HG03469 (cell line): ENCODE measurements around the gene ZNF701.
"Not testable (repeated sequence)": the region's sequence is repeated elsewhere in the genome, so short reads cannot be mapped to it uniquely, and the experiment has no call there.

Experiments
- ATAC-seq: cut with Tn5 transposase; IDR thresholded peaks from one replicate; pipeline ENCODE4 v1.9.1; 2021; ENCODE audit warnings: mild to moderate bottlenecking, moderate library complexity, moderate number of reproducible peaks; ENCODE audit not compliant: unreplicated experiment

The ZNF701 gene

DNA sequence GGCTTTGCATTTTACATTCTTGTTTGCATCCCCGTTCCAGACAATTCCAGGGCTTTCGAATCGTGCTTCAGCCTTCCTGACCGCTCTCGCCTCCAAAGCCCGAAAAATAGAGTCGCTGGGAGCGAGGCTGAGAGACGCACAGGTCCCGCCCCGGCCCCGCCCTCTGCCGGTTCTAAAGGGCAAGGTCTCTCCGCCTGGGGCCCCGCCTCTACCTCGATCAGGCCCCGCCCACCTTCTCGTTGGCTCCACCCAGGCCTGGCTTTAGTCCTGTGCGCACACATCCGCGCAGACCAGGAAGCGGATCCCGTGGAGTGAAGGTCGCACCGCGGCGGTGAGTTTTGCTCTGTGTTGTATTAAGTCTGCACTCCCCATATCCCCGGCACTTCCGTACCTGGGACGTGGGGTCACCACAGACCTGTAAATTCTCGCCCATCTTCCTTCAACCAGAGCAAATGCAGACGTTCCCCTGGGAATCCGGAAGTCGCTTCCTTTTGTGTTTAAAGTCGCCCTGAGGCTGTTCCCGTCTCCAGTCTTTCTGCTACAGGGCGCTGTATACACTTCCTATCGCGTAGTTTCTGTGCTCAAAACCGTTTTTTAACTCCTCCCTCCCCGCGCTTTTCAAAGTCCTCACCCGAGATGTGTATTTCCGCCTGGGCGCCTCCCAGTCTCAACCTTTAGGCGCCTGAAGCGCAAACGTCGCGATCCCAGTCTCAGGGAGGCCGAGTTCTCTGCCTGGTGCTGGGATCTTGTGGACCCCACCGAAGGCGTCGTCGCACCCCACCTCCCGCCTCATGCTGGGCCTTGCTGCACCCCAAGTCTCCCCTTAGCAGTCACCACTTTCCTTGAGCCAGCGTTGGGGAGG, at the start of gene ZNF701:
ZNF701 (plus strand) TSS at position 288 of the 862 bp plus-strand sequence. CDS start 3,861 bp downstream, outside the sequence.
- no peak for ATAC-seq

DNA sequence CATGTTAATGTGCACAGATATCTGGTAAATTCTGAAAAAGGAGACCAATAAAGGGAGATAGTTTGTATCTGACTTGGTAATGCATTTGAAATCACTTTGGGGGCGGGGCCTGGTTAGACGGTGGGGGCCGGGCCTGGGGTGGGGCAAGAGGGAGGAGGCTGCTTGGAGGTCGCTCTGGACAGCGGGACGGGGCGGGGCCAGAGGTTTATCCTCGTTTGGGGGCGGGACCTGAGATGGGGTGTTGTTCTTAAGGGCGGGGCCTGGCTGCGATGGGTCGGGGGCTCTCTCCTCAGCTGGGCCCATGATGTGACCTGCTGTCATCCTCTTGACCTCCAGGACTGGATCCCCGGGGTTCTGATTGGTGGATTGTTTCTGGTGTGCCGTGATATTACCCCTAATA, 47.5 kb upstream of the ZNF701 start:
- ATAC-seq = no peak

DNA sequence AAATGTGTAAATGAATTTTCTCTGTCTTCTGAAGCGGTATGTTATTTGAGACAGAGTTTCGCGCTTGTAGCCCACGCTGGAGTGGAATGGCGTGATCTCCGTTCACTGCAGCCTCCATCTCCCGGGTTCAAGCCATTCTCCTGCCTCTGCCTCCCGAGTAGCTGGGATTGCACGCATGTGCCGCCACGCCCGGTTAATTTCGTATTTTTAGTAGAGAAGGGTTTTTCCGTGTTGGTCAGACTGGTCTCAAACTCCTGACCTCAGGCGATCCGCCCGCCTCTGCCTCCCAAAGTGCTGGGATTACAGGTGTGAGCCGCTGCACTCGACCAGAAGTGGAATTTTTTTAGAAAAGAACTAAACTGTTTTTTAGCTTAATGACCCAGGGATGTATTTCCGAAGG, 46.0 kb upstream of the ZNF701 start:
- no peak for ATAC-seq

DNA sequence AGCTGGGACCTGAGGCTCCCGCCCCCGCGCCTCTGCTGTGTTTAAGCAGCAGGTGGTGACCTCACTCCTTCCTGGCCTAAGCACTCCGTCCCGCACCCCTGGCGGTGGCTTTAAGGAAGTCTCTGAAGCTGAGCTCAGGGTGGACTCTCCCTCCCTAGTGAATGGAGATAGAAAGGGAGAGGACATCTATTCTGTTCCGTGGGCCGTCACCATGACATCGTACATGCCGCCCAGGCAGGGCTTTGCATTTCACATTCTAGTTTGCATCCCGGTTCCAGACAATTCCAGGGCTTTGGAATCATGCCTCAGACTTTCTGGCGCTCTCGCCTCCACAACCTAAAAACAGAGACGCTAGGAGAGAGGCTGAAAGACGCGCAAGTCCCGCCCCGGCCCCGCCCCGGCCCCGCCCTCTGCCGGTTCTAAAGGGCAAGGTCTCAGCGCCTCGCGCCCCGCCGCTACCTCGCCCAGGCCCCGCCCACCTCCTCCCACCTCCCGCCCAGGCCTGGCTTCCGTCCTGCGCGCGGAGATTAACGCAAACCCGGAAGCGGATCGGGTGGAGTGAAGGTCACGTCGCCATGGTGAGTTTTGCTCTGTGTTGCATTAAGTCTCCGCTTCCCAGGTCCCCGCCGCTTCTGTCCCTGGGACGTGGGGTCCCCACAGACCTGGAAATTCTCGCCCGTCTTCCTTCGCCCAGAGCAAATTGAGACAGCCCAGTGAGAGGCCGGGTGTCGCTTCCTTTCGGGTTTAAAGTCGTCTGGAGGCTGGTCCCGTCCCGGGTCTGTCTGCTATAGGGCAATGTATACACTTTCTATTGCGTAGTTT, 42.7 kb upstream of the ZNF701 start, which contains the start of gene ZNF808:
ZNF808 (plus strand) TSS at position 535 of the 822 bp plus-strand sequence. CDS start 15,617 bp downstream, outside the sequence.
- peak; percentile 80 for ATAC-seq

DNA sequence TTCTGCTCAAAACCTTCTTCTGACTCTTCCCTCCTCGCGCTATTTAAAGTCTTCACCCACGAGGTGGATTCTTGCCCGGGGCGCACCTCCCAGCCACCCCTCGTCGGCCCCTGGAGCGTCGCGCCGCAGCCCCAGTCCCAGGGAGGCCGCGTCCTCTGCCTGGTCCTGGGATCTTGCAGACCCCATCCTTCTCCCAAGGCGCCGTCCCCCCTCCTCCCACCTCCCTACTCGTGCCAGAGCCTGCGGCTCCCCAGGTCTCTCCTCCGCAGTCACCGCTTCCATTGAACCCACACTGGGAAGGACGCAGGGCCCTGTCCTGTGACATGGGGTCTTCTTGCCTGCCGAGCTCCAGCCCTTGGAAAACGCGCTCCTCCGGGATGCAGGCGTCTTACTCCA, 42.1 kb upstream of the ZNF701 start:
- ATAC-seq = no peak

DNA sequence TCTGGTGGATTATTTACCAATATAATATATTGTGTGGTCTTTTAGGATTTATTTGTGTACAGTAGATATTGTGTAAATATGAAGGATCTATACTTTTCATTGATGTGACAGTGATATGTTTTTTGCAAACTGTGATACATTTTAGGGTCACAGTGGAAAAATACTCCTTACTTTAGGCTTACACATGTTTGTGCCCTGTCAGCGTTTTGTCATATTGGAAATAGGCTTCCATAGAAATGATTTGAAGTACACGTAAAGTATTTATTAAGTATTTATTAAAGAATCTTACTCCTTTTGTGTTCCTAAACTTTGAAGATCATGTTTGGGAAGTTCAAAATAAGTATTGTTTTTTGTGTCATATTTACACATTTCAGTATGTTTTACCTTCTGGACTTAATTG, 37.6 kb upstream of the ZNF701 start:
- ATAC-seq = no peak

DNA sequence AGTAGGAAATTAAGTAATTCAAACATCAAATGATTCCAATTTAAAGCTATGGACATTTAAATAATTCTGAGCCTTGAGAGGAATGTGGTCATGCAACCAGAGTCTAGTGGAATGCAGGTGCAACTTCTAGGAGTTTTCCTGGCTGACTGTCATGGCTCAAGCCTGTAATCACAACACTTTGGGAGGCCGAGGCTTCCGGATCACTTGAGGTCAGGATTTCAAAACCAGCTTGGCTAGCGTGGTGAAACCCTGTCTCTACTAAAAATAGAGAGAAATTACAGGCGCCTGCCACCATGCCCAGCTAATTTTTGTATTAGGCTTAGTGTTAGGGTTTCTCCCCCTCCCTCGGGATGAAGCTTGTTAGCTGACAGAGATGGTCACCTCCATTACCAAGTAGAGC, 36.2 kb upstream of the ZNF701 start:
- ATAC-seq = no peak

DNA sequence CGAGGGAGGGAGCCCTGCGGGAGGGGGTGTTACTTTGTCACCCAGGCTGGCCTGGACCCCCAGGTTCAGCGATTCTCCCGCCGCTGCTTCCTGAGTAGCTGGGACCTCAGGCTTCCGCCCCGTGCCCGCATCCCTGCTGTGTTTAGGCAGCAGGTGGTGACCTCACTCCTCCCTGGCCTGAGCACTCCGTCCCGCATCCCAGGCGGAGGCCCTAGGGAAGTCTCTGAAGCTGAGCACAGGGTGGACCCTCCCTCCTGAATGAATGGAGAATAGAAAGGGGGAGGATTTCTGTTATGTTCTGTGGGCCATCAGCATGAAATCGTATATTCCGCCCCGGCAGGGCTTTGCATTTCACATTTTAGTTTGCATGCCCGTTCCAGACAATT, 34.7 kb upstream of the ZNF701 start:
- not testable (repeated sequence) for ATAC-seq

DNA sequence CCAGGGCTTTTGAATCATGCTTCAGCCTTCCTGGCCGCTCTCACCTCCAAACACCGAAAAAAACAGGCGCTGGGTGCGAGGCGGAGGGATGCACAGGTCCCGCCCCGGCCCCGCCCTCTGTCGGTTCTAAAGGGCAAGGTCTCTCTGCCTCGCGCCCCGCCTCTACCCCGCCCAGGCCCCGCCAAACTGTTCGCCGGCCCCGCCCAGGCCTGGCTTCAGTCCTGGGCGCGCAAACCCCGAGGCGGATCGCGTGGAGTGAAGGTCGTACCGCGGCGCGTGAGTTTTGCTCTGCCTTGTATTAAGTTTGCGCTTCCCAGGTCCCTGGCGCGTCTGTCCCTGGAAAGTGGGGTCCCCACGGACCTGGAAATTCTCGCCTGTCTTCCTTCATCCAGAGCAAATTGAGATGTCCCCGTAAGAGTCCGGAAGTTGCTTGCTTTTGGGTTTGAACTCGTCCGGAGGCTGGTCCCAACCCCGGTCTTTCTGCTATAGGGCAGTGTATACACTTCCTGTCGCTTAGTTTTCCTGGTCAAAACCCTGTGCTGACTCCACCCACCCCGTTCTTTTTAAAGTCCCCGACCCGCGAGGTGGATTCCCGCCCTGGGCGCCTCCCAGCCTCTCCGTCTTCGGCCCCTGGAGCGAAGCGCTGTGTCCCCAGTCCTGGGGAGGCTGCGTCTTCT, 34.2 kb upstream of the ZNF701 start:
- ATAC-seq = no peak

DNA sequence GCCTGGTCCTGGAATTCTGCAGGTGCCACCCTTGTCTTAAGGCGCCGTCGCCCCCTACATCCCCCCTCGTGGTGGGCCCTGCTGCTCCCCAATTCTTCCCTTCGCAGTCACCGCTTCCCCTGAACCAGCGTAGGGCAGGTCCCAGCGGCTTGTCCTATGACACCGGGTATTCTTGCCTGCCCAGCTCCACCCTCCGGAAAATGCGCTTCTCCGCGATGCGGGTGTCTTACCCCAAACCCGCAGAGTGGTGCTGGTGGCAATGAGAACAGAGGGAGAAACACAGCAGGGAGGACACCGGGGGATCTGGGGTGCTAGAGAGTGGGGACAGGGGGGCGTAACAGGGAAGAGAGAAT, 33.7 kb upstream of the ZNF701 start:
- ATAC-seq = no peak

DNA sequence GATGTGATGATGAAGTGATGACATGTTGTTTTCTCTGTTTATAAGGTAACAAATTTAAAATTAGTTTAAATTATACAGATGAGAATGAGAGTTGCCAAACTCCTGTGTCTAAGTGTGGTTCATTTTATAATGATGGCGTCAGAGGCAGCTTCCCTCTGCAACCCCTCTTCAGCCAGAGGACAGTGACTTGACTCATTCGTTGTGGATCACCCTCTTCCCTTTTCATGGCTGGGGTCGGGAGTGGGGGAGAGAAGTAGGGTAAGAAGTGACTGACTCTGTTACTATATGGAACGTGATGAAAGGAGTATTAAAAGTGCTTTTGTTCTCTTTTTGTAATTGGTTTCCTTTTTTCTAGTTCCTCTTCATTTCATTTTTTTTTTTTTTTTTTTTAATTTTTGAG, 31.3 kb upstream of the ZNF701 start:
- ATAC-seq = not testable (repeated sequence)

DNA sequence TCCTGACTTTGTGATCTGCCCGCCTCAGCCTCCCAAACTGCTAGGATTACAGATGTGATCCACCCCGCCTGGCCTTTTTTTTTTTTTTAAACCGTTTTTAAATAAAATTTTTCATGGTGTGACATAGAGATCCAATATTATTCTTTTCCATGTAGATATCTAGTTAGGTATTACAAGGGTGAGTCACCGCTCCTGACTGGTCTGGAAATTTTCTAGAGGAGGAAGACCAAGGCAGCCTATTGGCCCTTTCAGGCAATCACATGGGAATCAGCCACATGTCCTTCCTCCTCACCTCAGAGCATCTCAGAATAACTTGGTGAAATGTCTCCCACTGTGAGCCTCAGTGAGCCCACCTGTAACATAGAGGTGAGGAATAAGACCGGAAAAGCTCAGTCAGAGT, 28.9 kb upstream of the ZNF701 start:
- not testable (repeated sequence) for ATAC-seq

DNA sequence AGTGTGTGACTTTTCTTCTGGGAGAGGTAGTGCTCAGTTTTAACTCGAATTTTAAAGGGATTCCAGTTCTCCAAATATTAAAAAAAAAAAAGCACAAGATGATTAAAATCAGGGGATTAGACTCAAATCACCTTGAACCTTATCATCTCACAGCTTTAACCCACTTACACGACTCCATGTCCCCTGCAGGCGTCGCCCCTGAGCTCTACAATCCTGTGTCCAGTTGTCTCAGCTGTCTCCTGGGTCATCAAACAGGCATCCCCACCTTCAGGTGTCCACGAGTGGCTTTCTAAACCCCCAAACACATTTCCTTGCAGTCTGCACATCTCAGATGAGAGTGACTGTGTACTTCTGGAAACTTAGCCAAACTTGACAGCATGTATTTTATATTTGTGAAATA, 28.5 kb upstream of the ZNF701 start:
- no peak for ATAC-seq

DNA sequence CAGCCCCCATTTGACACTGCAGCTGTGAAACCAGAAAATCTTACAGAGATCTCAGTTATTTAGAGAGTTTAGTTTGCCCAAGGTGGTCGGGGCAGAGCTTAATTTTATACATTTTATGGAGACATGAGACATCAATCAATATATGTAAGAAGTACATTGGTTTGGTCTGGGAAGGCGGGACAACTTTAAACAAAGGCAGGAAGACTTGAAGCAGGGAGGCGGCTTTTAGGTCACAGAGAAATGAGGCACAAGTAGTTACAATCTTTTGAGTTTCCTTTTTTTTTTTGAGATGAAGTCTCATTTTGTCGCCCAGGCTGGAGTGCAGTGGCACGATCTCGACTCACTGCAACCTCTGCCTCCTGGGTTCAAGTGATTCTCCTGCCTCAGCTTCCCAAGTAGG, 27.5 kb upstream of the ZNF701 start:
- ATAC-seq = not testable (repeated sequence)

DNA sequence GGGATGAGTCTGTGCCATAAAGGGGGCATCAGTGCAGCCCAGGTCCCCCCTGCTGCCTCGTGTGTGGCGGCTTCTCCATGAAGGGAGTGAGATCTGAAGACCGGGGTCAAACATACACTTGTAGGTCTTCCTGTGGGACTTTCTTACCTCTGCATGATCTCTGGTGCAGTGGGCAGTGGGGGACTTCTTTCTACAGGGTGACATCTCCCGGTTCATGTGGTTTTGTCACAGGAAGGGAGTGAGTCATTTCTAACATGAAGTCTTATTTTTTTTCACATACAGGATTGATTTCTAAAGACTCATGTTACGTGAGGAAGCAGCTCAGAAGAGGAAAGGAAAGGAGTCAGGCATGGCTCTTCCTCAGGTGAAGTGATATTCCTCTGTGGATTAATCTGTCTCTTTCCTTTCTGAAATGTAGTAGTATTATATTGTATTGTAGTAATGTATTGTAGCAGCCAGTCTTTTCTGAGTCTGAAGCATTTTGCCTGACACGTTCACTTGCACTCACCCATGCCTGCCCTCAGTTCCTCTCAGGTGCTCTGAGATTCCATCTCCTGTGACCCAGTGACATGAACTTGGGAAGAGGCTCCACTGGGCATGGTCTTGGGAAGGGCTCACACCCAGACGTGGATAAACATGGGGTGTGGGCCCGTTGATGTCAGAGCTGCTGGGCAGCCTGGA, 27.0 kb upstream of the ZNF701 start:
- ATAC-seq = no peak

DNA sequence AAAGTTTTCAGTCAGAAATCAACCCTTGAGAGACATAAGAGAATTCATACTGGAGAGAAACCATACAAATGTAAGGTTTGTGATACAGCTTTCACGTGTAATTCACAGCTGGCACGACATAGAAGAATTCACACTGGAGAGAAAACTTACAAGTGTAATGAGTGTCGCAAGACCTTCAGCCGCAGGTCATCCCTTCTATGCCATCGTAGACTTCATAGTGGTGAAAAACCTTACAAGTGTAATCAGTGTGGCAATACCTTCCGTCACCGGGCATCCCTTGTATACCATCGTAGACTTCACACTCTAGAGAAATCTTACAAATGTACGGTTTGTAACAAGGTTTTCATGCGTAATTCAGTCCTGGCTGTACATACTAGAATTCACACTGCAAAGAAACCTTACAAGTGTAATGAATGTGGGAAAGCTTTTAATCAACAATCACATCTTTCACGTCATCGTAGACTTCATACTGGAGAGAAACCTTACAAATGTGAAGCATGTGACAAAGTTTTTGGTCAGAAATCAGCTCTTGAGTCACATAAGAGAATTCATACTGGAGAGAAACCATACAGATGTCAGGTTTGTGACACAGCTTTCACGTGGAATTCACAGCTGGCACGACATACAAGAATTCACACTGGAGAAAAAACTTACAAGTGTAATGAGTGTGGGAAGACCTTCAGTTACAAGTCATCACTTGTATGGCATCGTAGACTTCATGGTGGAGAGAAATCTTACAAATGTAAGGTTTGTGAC, 15.7 kb upstream of the ZNF701 start:
- ATAC-seq = no peak

DNA sequence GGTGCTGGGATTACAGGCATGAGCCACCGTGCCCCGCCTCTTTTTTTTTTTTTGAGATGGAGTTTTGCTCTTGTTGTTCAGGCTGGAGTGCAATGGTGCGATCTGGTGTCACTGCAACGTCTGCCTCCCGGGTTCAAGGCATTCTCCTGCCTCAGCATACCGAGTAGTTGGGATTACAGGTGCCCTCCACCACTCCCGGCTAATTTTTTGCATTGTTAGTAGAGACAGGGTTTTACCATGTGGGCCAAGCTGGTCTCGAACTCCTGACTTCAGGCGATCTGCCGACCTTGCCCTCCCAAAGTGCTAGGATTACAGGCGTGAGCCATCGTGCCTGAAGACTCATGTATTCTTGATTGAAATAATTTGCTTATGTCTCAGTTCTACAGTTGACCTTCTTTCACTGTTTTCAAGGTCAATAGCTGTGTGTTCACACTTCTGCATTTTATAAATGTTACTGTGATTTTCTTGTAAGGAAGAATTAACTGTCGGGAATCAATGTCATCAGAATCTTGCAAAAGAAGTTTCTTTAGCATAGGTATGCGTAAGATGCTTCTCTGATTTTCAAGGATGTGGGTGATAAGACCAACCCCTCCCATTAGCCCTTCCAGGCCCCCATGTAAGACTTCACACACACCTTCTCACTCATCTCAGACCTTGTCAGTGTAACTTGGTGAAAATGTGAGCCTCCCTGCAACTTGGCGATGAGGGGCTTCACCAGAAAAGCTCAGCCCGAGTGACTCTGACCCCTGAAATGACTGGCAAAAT, 12.7 kb upstream of the ZNF701 start:
- no peak for ATAC-seq

DNA sequence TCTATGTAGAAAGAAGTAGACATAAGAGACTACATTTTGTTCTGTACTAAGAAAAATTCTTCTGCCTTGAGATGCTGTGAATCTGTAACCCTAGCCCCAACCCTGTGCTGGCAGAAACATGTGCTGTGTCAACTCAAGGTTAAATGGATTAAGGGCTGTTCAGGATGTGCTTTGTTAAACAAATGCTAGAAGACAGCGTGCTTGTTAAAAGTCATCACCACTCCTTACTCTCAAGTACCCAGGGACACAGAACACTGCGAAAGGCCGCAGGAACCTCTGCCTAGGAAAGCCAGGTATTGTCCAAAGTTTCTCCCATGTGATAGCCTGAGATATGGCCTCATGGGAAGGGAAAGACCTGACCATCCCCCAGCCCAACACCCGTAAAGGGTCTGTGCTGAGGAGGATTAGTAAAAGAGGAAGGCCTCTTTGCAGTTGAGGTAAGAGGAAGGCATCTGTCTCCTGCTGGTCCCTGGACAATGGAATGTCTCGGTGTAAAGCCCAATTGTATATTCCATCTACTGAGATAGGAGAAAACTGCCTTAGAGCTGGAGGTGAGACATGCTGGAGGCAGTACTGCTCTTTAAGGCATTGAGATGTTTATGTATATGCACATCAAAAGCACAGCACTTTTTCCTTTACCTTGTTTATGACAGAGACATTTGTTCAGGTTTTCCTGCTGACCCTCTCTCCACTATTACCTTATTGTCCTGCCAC, 11.2 kb upstream of the ZNF701 start:
- ATAC-seq = not testable (repeated sequence)

DNA sequence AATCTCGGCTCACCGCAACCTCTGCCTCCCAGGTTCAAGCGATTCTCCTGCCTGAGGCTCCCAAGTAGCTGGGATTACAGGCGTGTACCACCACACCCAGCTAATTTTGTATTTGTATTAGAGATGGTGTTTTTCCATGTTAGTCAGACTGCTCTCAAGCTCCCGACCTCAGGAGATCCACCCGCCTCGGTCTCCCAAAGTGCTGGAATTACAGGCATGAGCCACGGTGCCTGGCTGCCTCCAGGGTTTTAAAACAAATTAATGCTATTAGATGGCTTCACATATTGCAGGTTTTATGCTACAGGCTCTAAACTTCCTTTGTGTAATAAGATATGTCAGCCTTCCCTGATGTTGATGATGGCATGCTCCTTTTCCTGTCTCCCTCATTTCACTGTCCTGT, 8.5 kb upstream of the ZNF701 start:
- ATAC-seq = not testable (repeated sequence)
